EL (cell line): Measurements from ENCODE around the gene DMXL1.
A peak's percentile ranks its signal among the peaks of the same experiment; 100 is the strongest.

Source experiments
- DNase-seq: peaks from one replicate; pipeline ENCODE4 v3.0.0-alpha.2; 2016

Gene DMXL1

GRCh38 chr5:119070828-119071560 lies at the start of gene DMXL1:
TSS of gene DMXL1 (plus strand) at chr5:119071087. CDS start at chr5:119071570, 483 bp downstream.
- DNase-seq, result peak; percentile 100

- DNase-seq, result no peak
These were observed 49.6 kb upstream of the DMXL1 start for GRCh38 chr5:119021149-119021732.

GRCh38 chr5:119022017-119022745 lies 48.7 kb upstream of the DMXL1 start:
- peak; percentile 31 for DNase-seq

- no peak for DNase-seq
These were observed 48.1 kb upstream of the DMXL1 start for GRCh38 chr5:119022773-119023172.

GRCh38 chr5:119028575-119028974 lies 42.3 kb upstream of the DMXL1 start:
- DNase-seq, result no peak

- DNase-seq, result no peak
These were observed 39.6 kb upstream of the DMXL1 start for GRCh38 chr5:119031011-119031886.

- no peak for DNase-seq
These were observed 39.0 kb upstream of the DMXL1 start for GRCh38 chr5:119031905-119032304.

- DNase-seq, result no peak
These were observed 38.2 kb upstream of the DMXL1 start for GRCh38 chr5:119032656-119033055.

GRCh38 chr5:119033135-119033534 lies 37.8 kb upstream of the DMXL1 start:
- no peak for DNase-seq

GRCh38 chr5:119036101-119036762 lies 34.7 kb upstream of the DMXL1 start:
- DNase-seq, result peak; percentile 72

- no peak for DNase-seq
These were observed 33.2 kb upstream of the DMXL1 start for GRCh38 chr5:119037496-119038215.

GRCh38 chr5:119048246-119048645 lies 22.6 kb upstream of the DMXL1 start:
- DNase-seq, result no peak

- DNase-seq, result peak; percentile 49
These were observed 20.9 kb upstream of the DMXL1 start for GRCh38 chr5:119049824-119050449.

GRCh38 chr5:119054101-119054500 lies 16.8 kb upstream of the DMXL1 start:
- DNase-seq, result no peak

- DNase-seq, result no peak
These were observed 15.6 kb upstream of the DMXL1 start for GRCh38 chr5:119055294-119055693.

GRCh38 chr5:119058979-119059529 lies 11.8 kb upstream of the DMXL1 start:
- no peak for DNase-seq

- DNase-seq, result no peak
These were observed 11.1 kb upstream of the DMXL1 start for GRCh38 chr5:119059740-119060255.

- peak; percentile 13 for DNase-seq
These were observed 7.1 kb upstream of the DMXL1 start for GRCh38 chr5:119063579-119064379.

- no peak for DNase-seq
These were observed 3.4 kb upstream of the DMXL1 start for GRCh38 chr5:119067450-119067849.

GRCh38 chr5:119070578-119070827 lies 384 bp upstream of the DMXL1 start:
- no peak for DNase-seq
